Erythroblast (primary cell): Measurements from ENCODE around the gene HAUS6.

Source experiments
- GATA1 ChIP-seq: IDR thresholded peaks from 2 replicates; pipeline ENCODE4 v1.6.1; 2011; ENCODE audit warnings: low read depth, mild to moderate bottlenecking, control low read depth, low read length, moderate library complexity
- POLR2A ChIP-seq: IDR thresholded peaks from 2 replicates; pipeline ENCODE4 v1.6.1; 2011; ENCODE audit warnings: mild to moderate bottlenecking, low read length

GRCh38 chr9:19119801-19120440 lies 17.2 kb upstream of the HAUS6 start:
- TF ChIP-seq POLR2A (no peak), GATA1 (no peak)
